Measurements from ENCODE around the gene ATP2B2. TPM values are rescaled to one million over a fixed set of nuclear protein-coding genes. Genes with fewer than 3 reads are reported as not detected.

ATP2B2 gene
- total and polyA plus RNA-seq, 2 of the 8 experiments (the other 6 are each of a cell fraction or from before 2014, with no cell fraction given): 0.14 to 1.2 TPM

GRCh38 chr3:10530241-10530640, 24.9 kb upstream of the ATP2B2 start (continued):
- TF ChIP-seq CHD7 (IDR thresholded peaks at IDR 0.05; ENCODE audit: insufficient replicate concordance, low read length) (no peak), HDAC2 (IDR thresholded peaks at IDR 0.05; ENCODE audit: borderline replicate concordance in 1 of 2, low read depth in 2 of 2, low read length in 2 of 2) (no peak), YY1 (IDR thresholded peaks at IDR 0.05; ENCODE audit: low read depth, low read length) (no peak), SP1 (IDR thresholded peaks at IDR 0.05; ENCODE audit: low read depth, low read length) (no peak), CTBP2 (IDR thresholded peaks at IDR 0.05; ENCODE audit: borderline replicate concordance, insufficient read depth, insufficient read length, low read length) (no peak), SIX5 (IDR thresholded peaks at IDR 0.05; ENCODE audit: low read depth, low read length) (no peak), KDM1A (IDR thresholded peaks at IDR 0.05; ENCODE audit: borderline replicate concordance, low read length) (no peak), EZH2 (IDR thresholded peaks at IDR 0.05; ENCODE audit: low read depth, low read length, severe bottlenecking) (no peak), TBP (IDR thresholded peaks at IDR 0.05; ENCODE audit: low read depth, low read length) (no peak), SUZ12 (IDR thresholded peaks at IDR 0.05; ENCODE audit: low read length) (no peak), SAP30 (IDR thresholded peaks at IDR 0.05; ENCODE audit: insufficient read depth, insufficient replicate concordance, low read length) (no peak), FOSL1 (IDR thresholded peaks at IDR 0.05; ENCODE audit: insufficient read depth, low read depth, low read length) (no peak)

Data from H1 (cell line).